OCI-LY3 (cell line): ENCODE data around the gene HOXA4.

ENCODE experiments used
- CTCF ChIP-seq: fragments of 200-600, 300-600 bp; sonication (generic); IDR thresholded peaks from 2 replicates; pipeline ENCODE4 v1.5.1; 2014; ENCODE audit warnings: antibody characterized with exemption, low read length, low read depth
- EZH2phosphoT487 ChIP-seq: fragments of 200-600 bp; shearing (Covaris generic); IDR thresholded peaks from 2 replicates; pipeline ENCODE4 v1.6.1; 2018; ENCODE audit warnings: antibody characterized with exemption, mixed run types, low read depth

GRCh38 chr7:27154901-27155815 lies 24.6 kb upstream of the HOXA4 start:
- TF ChIP-seq CTCF: no peak
- no peak for TF ChIP-seq EZH2phosphoT487
